OCI-LY1 (cell line): ENCODE data around the gene DUOX1.

Source experiments
- H2AFZ ChIP-seq: fragments of 200-600 bp; sonication (generic), shearing (Covaris generic); 2 replicates; pipeline ENCODE4 v1.6.0; 2014; ENCODE audit warnings: antibody characterized with exemption, mild to moderate bottlenecking, low read length
- H3F3A ChIP-seq: fragments of 200-600 bp; sonication (generic), shearing (Covaris generic); 2 replicates; pipeline ENCODE4 v1.6.0; 2014; ENCODE audit warnings: mild to moderate bottlenecking, antibody characterized with exemption, low read length, moderate library complexity; ENCODE audit not compliant: insufficient read depth
- H3K27ac ChIP-seq: fragments of 200-600 bp; sonication (generic); 2 replicates; pipeline ENCODE4 v1.5.1; 2014; ENCODE audit warnings: low read length, mixed run types, mild to moderate bottlenecking, low read depth; ENCODE audit not compliant: poor library complexity, severe bottlenecking
- H3K27me3 ChIP-seq: fragments of 200-600 bp; sonication (generic); 2 replicates; pipeline ENCODE4 v1.6.0; 2014; ENCODE audit warnings: antibody characterized with exemption, mild to moderate bottlenecking, low read length, moderate library complexity; ENCODE audit not compliant: insufficient read depth
- H3K36me3 ChIP-seq: fragments of 200-600 bp; sonication (generic); 2 replicates; pipeline ENCODE4 v1.6.1; 2014; ENCODE audit warnings: mild to moderate bottlenecking, antibody characterized with exemption, low read length, moderate library complexity, mixed read lengths; ENCODE audit not compliant: insufficient read depth
- H3K4me1 ChIP-seq: fragments of 200-600 bp; sonication (generic); 2 replicates; pipeline ENCODE4 v1.5.1; 2014; ENCODE audit warnings: mild to moderate bottlenecking, low read length, moderate library complexity; ENCODE audit not compliant: insufficient read depth, severe bottlenecking
- H3K4me2 ChIP-seq: fragments of 200-600 bp; sonication (generic), shearing (Covaris generic); 2 replicates; pipeline ENCODE4 v1.6.1; 2014; ENCODE audit warnings: low read length
- H3K4me3 ChIP-seq: fragments of 200-600 bp; sonication (generic); 2 replicates; pipeline ENCODE4 v1.5.1; 2014; ENCODE audit warnings: low read length, low read depth, mild to moderate bottlenecking, mixed read lengths; ENCODE audit not compliant: poor library complexity, severe bottlenecking
- H3K79me2 ChIP-seq: fragments of 200-600 bp; shearing (Covaris generic); 2 replicates; pipeline ENCODE4 v1.6.1; 2016; ENCODE audit warnings: mixed run types, low read length, mixed read lengths; ENCODE audit not compliant: insufficient read depth
- H3K9ac ChIP-seq: fragments of 200-600 bp; sonication (generic), shearing (Covaris generic); 2 replicates; pipeline ENCODE4 v1.6.1; 2014; ENCODE audit warnings: mild to moderate bottlenecking, low read length, mixed read lengths
- H3K9me2 ChIP-seq: fragments of 200-600 bp; sonication (generic), shearing (Covaris generic); 2 replicates; pipeline ENCODE4 v1.6.1; 2014; ENCODE audit warnings: low read depth, mild to moderate bottlenecking, low read length, mixed read lengths
- H3K9me3 ChIP-seq: fragments of 200-600 bp; shearing (Covaris generic); 2 replicates; pipeline ENCODE4 v1.6.1; 2014; ENCODE audit warnings: low read length, mixed read lengths
- H4K20me1 ChIP-seq: fragments of 200-600 bp; sonication (generic), shearing (Covaris generic); 2 replicates; pipeline ENCODE4 v1.6.0; 2016; ENCODE audit warnings: mild to moderate bottlenecking, low read length; ENCODE audit not compliant: insufficient read depth
- EZH2 ChIP-seq: fragments of 200-600 bp; sonication (generic), shearing (Covaris generic); IDR thresholded peaks from 2 replicates; pipeline ENCODE4 v1.8.0; 2017; ENCODE audit warnings: borderline replicate concordance, mixed run types, mild to moderate bottlenecking, antibody characterized with exemption, low read length, moderate library complexity, mixed read lengths
- TF ChIP-seq, protein P1 (sequence below): fragments of 200-600 bp; sonication (generic), shearing (Covaris generic); IDR thresholded peaks from 2 replicates; pipeline ENCODE4 v1.5.1; 2017; ENCODE audit warnings: mild to moderate bottlenecking, antibody characterized with exemption, low read length, moderate library complexity, mixed read lengths

The DUOX1 gene

DNA sequence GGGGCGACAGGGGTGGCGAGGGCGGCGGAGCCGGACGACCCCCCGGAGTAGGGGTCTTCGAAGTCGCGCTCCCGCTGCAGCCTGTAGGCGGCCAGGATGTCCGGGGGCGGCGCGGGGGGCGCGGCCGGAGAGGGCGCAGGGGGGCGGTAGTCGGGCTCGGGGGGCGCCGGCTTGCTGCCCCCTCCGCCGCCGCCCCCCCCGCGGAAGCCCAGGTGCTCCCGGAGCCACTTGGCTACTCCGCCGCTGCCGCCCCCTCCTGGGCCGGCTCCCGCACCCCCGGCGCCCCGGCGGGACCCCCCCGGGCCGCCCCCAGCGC lies 57.7 kb downstream of the DUOX1 start:
- Histone ChIP-seq H3K27ac (no peak overlapping the region), H2AFZ (no peak overlapping the region), H3K79me2 (no peaks in the 10 kb centered on the region), H3K4me1 (peaks cover 11% of the 10 kb centered on the region), H3F3A (no peaks in the 10 kb centered on the region), H3K9me2 (no peaks in the 10 kb centered on the region), H3K27me3 (peaks cover 8% of the 10 kb centered on the region; the same call in 1 of the 2 replicates), H3K9ac (peak overlapping the region; percentile 27; the same call in 1 of the 2 replicates), H3K36me3 (no peaks in the 10 kb centered on the region), H3K9me3 (no peaks in the 10 kb centered on the region), H4K20me1 (no peaks in the 10 kb centered on the region), H3K4me3 (peak overlapping the region; percentile 70), H3K4me2 (peak overlapping the region; percentile 67)
- TF ChIP-seq EZH2, result no peak
- TF ChIP-seq, protein P1, sequence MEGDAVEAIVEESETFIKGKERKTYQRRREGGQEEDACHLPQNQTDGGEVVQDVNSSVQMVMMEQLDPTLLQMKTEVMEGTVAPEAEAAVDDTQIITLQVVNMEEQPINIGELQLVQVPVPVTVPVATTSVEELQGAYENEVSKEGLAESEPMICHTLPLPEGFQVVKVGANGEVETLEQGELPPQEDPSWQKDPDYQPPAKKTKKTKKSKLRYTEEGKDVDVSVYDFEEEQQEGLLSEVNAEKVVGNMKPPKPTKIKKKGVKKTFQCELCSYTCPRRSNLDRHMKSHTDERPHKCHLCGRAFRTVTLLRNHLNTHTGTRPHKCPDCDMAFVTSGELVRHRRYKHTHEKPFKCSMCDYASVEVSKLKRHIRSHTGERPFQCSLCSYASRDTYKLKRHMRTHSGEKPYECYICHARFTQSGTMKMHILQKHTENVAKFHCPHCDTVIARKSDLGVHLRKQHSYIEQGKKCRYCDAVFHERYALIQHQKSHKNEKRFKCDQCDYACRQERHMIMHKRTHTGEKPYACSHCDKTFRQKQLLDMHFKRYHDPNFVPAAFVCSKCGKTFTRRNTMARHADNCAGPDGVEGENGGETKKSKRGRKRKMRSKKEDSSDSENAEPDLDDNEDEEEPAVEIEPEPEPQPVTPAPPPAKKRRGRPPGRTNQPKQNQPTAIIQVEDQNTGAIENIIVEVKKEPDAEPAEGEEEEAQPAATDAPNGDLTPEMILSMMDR, result no peak

DNA sequence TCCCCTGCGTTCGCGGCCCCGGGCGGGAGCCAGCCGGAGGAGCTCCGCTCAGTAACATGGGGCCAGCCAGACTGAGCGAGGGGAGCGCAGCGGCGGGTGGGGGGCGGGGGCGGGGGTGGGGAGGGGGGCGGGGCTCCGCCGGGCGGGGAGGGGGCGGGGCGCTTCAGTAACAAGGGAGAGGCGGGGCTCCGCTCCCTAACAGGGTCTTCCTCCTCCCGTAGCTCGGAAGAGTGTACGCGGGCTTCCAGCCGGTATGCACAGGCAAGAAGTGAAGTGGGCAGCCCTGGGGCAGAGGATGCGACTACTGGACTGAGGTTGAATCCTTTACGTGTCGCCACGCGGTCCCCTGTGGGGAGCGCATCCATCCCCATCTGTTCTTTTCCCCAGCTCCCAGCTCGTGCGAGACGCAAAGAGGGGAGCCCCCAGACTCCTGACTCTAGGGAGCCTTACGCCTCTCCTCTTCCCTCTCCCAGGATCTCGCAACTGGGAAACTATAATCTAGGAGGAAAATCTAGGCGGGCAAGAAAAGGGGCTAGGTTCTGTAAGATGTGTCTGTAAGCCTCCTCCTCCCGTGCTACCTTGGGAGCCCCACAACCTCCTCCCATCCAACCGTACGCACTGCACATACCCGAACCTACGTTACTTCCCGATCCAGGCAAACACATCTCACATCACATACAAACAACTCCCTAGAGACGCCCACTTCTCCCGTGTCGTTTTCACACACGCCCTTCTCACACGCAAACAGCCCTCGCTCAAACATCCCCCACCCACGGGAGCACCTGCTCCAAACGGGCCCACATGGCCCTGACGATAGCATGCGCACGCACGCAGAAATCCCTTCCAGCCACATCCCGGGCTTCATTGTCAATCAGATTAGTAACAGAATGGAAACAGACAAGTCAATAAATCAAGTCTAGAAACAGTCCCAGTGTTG lies 58.4 kb downstream of the DUOX1 start, which contains the start of gene SHF:
SHF (minus strand) TSS at position 73 of the 937 bp plus-strand sequence; CDS start at position 58, 15 bp downstream.
- peak within 1 kb of the TSS; percentile 64; the same call in 1 of the 2 replicates for H3K9ac ChIP-seq
- H3K4me3 ChIP-seq, result peak within 1 kb of the TSS; percentile 70
- TF ChIP-seq, protein P1, result no peak
- TF ChIP-seq EZH2, result no peak
- no peaks in the 10 kb centered on the region for H4K20me1 ChIP-seq
- H3K9me3 ChIP-seq, result no peaks in the 10 kb centered on the region
- peaks cover 11% of the 10 kb centered on the region for H3K4me1 ChIP-seq
- H3K9me2 ChIP-seq, result no peaks in the 10 kb centered on the region
- no peak within 1 kb of the TSS for H3K27ac ChIP-seq
- H3K27me3 ChIP-seq, result peaks cover 8% of the 10 kb centered on the region; the same call in 1 of the 2 replicates
- H2AFZ ChIP-seq, result no peak within 1 kb of the TSS
- no peaks in the 10 kb centered on the region for H3F3A ChIP-seq
- H3K36me3 ChIP-seq, result no peaks in the 10 kb centered on the region
- H3K79me2 ChIP-seq, result no peaks in the 10 kb centered on the region
- H3K4me2 ChIP-seq, result peak within 1 kb of the TSS; percentile 92

DNA sequence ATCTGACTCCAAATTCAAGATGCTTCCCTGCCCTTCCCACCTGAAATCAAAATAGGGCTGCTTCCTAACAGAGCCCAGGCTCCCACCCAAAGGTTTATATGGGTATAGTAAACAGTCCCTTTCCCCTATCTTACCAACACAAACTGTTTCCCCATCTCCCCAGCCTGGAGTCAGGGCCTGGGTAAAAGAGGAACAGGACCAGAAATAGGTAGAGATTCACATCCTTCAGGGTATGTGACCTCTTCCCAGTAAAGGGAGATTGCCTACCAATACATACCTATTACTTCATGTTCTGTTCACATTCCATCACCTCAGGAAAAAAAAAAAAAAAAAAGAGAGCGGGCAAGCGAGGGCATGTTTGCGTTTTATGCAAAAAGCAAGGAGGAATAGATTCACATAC lies 67.7 kb downstream of the DUOX1 start:
- no peaks in the 10 kb centered on the region for H3K79me2 ChIP-seq
- H3K9me2 ChIP-seq, result no peaks in the 10 kb centered on the region
- peak overlapping the region; percentile 96 for H3K4me3 ChIP-seq
- H3K9ac ChIP-seq, result no peak overlapping the region
- H4K20me1 ChIP-seq, result no peaks in the 10 kb centered on the region
- H3K4me1 ChIP-seq, result peaks cover 20% of the 10 kb centered on the region
- H3F3A ChIP-seq, result no peaks in the 10 kb centered on the region
- no peaks in the 10 kb centered on the region for H3K9me3 ChIP-seq
- no peaks in the 10 kb centered on the region for H3K36me3 ChIP-seq
- H2AFZ ChIP-seq, result no peak overlapping the region
- H3K27me3 ChIP-seq, result no peaks in the 10 kb centered on the region
- peak overlapping the region; percentile 53 for H3K4me2 ChIP-seq
- TF ChIP-seq EZH2, result no peak
- TF ChIP-seq, protein P1, result no peak
- no peak overlapping the region for H3K27ac ChIP-seq
